B cell (primary cell): ENCODE measurements around the gene GTF2A1L. TPM values are rescaled to one million over a fixed set of nuclear protein-coding genes. Genes with fewer than 3 reads are reported as not detected.

Source experiments
- ATAC-seq: fragments of 200-7000 bp; cut with Tn5 transposase; one replicate; pipeline ENCODE4 v1.10.0; 2021; ENCODE audit warnings: low read depth, mild to moderate bottlenecking, moderate number of reproducible peaks, moderate library complexity
- CTCF ChIA-PET: fragments of 350-600 bp; sonication (Branson Sonifier 250); formaldehyde crosslinking; loops from one replicate; lab custom pipeline; 2021; ENCODE audit warnings: antibody characterized with exemption, inconsistent platforms; lab: Charles Lee
- POLR2A ChIA-PET: fragments of 350-600 bp; sonication (Branson Sonifier 250); formaldehyde crosslinking; loops from one replicate; lab custom pipeline; 2021; ENCODE audit warnings: antibody characterized with exemption; lab: Charles Lee
- DNase-seq: peaks from one replicate; pipeline ENCODE4 v3.0.0; 2013
- H2AFZ ChIP-seq: 2 replicates; pipeline ENCODE4 v1.6.1; 2012; ENCODE audit warnings: mild to moderate bottlenecking, low read depth, low read length; ENCODE audit not compliant: insufficient read depth, poor library complexity, severe bottlenecking
- H3K27ac ChIP-seq, 2 donors: 1 replicate in 1 of 2; 2 replicates in 1 of 2; pipeline ENCODE4 v1.5.1; 2012 to 2013; ENCODE audit warnings: low read length in 2 of 2, mild to moderate bottlenecking in 2 of 2, moderate library complexity in 1 of 2
- H3K27me3 ChIP-seq, 4 experiments: fragments of 200-600 bp in 1 of 4; sonication (generic) in 1 of 4; replicated peaks in 1 of 4; 1 replicate in 2 of 4; 2 replicates in 2 of 4; pipeline versions ENCODE4 v1.6.1 to v1.7.0; 2013 to 2016; ENCODE audit warnings: low read length in 3 of 4, mild to moderate bottlenecking in 2 of 4, mixed read lengths in 1 of 4, moderate library complexity in 1 of 4; ENCODE audit not compliant: insufficient read depth in 4 of 4, control insufficient read depth in 3 of 4; ENCODE audit errors: control extremely low read depth in 1 of 4
- H3K36me3 ChIP-seq, 2 experiments: replicated peaks in 1 of 2; 1 replicate in 1 of 2; 2 replicates in 1 of 2; pipeline versions ENCODE4 v1.6.1 to v1.7.1; 2013; ENCODE audit warnings: low read length in 1 of 2; ENCODE audit not compliant: insufficient read depth in 2 of 2, control insufficient read depth in 1 of 2; ENCODE audit errors: control extremely low read depth in 1 of 2, extremely low read depth in 1 of 2
- H3K4me1 ChIP-seq, 2 donors: fragments of 200-600 bp in 1 of 2; sonication (generic) in 1 of 2; 1 replicate in 1 of 2; 2 replicates in 1 of 2; pipeline versions ENCODE4 v1.5.1 to v1.6.1; 2013 to 2017; ENCODE audit warnings: low read length in 2 of 2; ENCODE audit not compliant: control insufficient read depth in 2 of 2, insufficient read depth in 2 of 2
- H3K4me2 ChIP-seq: replicated peaks from 2 replicates; pipeline ENCODE3; 2012; ENCODE audit warnings: mild to moderate bottlenecking, low read depth, low read length; ENCODE audit not compliant: poor library complexity, severe bottlenecking
- H3K4me3 ChIP-seq, 5 experiments: fragments of 200-600 bp in 1 of 5; sonication (generic) in 1 of 5; 1 replicate in 3 of 5; 2 replicates in 2 of 5; pipeline versions ENCODE4 v1.5.1 to v1.7.0; 2011 to 2016; ENCODE audit warnings: low read length in 4 of 5, mild to moderate bottlenecking in 4 of 5, low read depth in 2 of 5, control low read depth in 1 of 5, moderate library complexity in 1 of 5; ENCODE audit not compliant: insufficient read depth in 1 of 5; ENCODE audit errors: control extremely low read depth in 1 of 5, extremely low read depth in 1 of 5
- H3K79me2 ChIP-seq: fragments of 200-600 bp; sonication (generic); one replicate; pipeline ENCODE4 v1.6.0; 2016; ENCODE audit warnings: low read length; ENCODE audit not compliant: control insufficient read depth, insufficient read depth
- H3K9ac ChIP-seq: fragments of 200-600 bp; sonication (generic); 2 replicates; pipeline ENCODE4 v1.6.1; 2017; ENCODE audit warnings: mild to moderate bottlenecking, low read length, moderate library complexity
- H3K9me3 ChIP-seq, 3 donors: one replicate each; pipeline versions ENCODE4 v1.6.1 to v1.7.1; 2013; ENCODE audit warnings: low read length in 2 of 3; ENCODE audit not compliant: control insufficient read depth in 2 of 3, insufficient read depth in 1 of 3; ENCODE audit errors: control extremely low read depth in 1 of 3
- H4K20me1 ChIP-seq: 2 replicates; pipeline ENCODE4 v1.6.0; 2012; ENCODE audit warnings: mild to moderate bottlenecking, low read length; ENCODE audit not compliant: insufficient read depth, control insufficient read depth, poor library complexity, severe bottlenecking
- H3K27ac Mint-ChIP-seq: one replicate; pipeline ENCODE4 v1.8.0; 2021; ENCODE audit warnings: mixed read lengths
- H3K27me3 Mint-ChIP-seq: one replicate; pipeline ENCODE4 v1.8.0; 2021; ENCODE audit warnings: mixed read lengths
- H3K4me1 Mint-ChIP-seq: one replicate; pipeline ENCODE4 v1.8.0; 2021; ENCODE audit warnings: mixed read lengths
- H3K4me3 Mint-ChIP-seq: one replicate; pipeline ENCODE4 v1.8.0; 2021; ENCODE audit warnings: mixed read lengths
- H3K9me3 Mint-ChIP-seq: one replicate; pipeline ENCODE4 v1.8.0; 2022; ENCODE audit warnings: mixed read lengths; ENCODE audit not compliant: insufficient read depth
- EZH2 ChIP-seq: IDR thresholded peaks from 2 replicates; pipeline ENCODE4 v1.6.1; 2012; ENCODE audit warnings: borderline replicate concordance, low read depth, mild to moderate bottlenecking, moderate library complexity, low read length; ENCODE audit not compliant: insufficient read depth, poor library complexity, severe bottlenecking
- WGBS: methylation state at CpG from one replicate; pipeline ENCODE4 v1.1.5; 2013; ENCODE audit warnings: missing lambda C conversion rate; ENCODE audit not compliant: insufficient coverage; 5-methylcytosine and 5-hydroxymethylcytosine counted together
- intact Hi-C: fragments of 100-400 bp; cut with micrococcal nuclease; formaldehyde crosslinking; loops from one replicate; pipeline ENCODE4 v1.10.0; 2022
- polyA plus RNA-seq: library from polyadenylated mRNA; depleted of rRNA; stranded (reverse); fragments of >200 nt; gene quantifications from 2 replicates; pipeline ENCODE4 v1.2.3, GENCODE V29; 2012
- total RNA-seq, 2 donors: library from RNA; stranded (reverse); fragments of 120-200 nt in 1 of 2; gene quantifications; 1 replicate in 1 of 2; 2 replicates in 1 of 2; pipeline versions ENCODE4 v1.2.3 to v1.2.4, GENCODE V29; 2013 to 2022
- TF ChIP-seq, protein P1 (sequence below): fragments of 200-600 bp; IDR thresholded peaks from one replicate; pipeline ENCODE4 v1.8.0; 2022; ENCODE audit warnings: antibody characterized with exemption, mild to moderate bottlenecking

GTF2A1L gene
- total and polyA plus RNA-seq, 2 donors (not counting 1 experiment from before 2014, with no cell fraction given) = not detected

DNA sequence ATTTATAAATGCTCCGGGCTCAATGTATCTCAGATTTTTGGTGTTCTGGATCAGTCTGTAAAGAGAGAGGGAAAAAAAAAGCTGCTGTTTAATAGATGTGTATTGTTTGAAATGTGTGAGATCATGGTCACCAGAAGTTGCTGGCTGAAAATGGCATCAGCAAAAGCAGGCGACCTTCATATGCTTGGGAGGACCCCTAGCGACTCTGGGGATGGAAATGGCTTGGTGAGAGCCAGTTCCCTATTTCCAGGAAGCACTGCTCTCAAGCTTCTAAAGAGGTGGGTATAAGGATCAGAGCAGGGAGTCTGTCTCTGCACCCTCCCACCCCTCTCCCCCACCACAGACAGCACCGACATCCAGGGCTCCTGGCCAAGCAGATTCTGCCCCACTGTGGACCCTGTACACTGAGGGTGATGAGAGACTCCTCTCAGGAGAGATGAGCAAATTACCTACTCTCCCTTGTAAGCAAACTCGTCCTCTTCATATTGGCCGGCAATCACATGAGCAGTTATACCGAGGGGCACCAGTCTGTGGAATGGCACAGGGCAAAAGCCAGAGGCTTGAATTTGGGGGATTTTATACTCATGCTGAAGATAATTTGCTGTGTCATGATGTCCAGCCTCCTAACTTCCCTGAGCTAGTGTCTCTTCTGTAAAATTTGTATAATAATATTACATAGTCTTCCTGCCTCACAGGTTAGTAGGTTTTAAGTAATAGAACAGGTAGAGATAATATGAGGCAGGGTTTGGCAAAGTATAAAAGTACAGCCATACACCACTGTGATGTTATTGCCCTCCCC is 108.2 kb downstream of the GTF2A1L start:
- no peak overlapping the region for H3K4me2 ChIP-seq
- no peak overlapping the region for H3K9ac ChIP-seq
- ChIA-PET CTCF (no interaction called here), POLR2A (no interaction called here)
- intact Hi-C loops = no loop called here
- no peaks in the 10 kb centered on the region for H3K27me3 ChIP-seq
- ATAC-seq = no peak
- DNase-seq = no peak
- Mint-ChIP-seq H3K9me3 (no peaks in the 10 kb centered on the region), H3K4me1 (no peaks in the 10 kb centered on the region), H3K4me3 (no peak overlapping the region), H3K27me3 (peaks cover 8% of the 10 kb centered on the region), H3K27ac (no peak overlapping the region)
- H3K4me1 ChIP-seq = no peaks in the 10 kb centered on the region
- TF ChIP-seq EZH2 = no peak
- TF ChIP-seq, protein P1, sequence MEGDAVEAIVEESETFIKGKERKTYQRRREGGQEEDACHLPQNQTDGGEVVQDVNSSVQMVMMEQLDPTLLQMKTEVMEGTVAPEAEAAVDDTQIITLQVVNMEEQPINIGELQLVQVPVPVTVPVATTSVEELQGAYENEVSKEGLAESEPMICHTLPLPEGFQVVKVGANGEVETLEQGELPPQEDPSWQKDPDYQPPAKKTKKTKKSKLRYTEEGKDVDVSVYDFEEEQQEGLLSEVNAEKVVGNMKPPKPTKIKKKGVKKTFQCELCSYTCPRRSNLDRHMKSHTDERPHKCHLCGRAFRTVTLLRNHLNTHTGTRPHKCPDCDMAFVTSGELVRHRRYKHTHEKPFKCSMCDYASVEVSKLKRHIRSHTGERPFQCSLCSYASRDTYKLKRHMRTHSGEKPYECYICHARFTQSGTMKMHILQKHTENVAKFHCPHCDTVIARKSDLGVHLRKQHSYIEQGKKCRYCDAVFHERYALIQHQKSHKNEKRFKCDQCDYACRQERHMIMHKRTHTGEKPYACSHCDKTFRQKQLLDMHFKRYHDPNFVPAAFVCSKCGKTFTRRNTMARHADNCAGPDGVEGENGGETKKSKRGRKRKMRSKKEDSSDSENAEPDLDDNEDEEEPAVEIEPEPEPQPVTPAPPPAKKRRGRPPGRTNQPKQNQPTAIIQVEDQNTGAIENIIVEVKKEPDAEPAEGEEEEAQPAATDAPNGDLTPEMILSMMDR = no peak
- no peaks in the 10 kb centered on the region for H3K36me3 ChIP-seq
- H3K9me3 ChIP-seq = no peaks in the 10 kb centered on the region
- no peak overlapping the region for H2AFZ ChIP-seq
- H3K79me2 ChIP-seq = no peaks in the 10 kb centered on the region
- H3K4me3 ChIP-seq = no peak overlapping the region
- WGBS = 63% methylated on average over 7 of the region's 7 CpGs
- H3K27ac ChIP-seq = no peak overlapping the region
- no peaks in the 10 kb centered on the region for H4K20me1 ChIP-seq

DNA sequence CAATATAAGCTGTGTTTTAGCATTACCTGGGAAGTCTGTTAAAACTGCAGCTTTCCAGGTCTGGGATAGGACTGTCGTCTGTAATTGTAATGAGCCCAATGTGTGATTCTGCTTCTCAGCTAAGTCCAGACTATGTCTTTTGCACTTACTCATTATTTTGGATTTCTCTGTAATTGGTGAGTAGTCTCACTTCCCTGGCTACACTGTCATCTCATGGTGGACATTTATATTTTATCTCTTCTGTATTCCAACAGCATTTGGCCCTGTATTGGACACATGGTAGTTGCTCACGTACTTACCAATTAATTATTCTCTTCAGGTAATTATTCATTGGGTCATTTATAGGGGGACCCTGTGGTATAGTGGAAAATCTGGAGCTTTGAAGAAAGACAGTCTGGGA is 109.9 kb downstream of the GTF2A1L start:
- H3K4me3 Mint-ChIP-seq = no peak overlapping the region

More for the DNA sequence above, 109.9 kb downstream of the GTF2A1L start:
- ATAC-seq (no peak), DNase-seq (no peak)
- Histone ChIP-seq H3K4me2 (no peak overlapping the region), H3K9ac (no peak overlapping the region), H3K4me3 (no peak overlapping the region), H2AFZ (no peak overlapping the region), H3K27me3 (no peaks in the 10 kb centered on the region), H4K20me1 (no peaks in the 10 kb centered on the region), H3K79me2 (no peaks in the 10 kb centered on the region), H3K9me3 (no peaks in the 10 kb centered on the region), H3K4me1 (no peaks in the 10 kb centered on the region), H3K27ac (no peak overlapping the region), H3K36me3 (no peaks in the 10 kb centered on the region)
- H3K9me3 Mint-ChIP-seq = no peaks in the 10 kb centered on the region
- ChIA-PET POLR2A (no interaction called here), CTCF (no interaction called here)
- WGBS = no CpG with 5 or more reads among the region's 2 CpGs
- peaks cover 10% of the 10 kb centered on the region for H3K27me3 Mint-ChIP-seq
- H3K4me1 Mint-ChIP-seq = no peaks in the 10 kb centered on the region
- H3K27ac Mint-ChIP-seq = no peak overlapping the region
- TF ChIP-seq EZH2 = no peak
- TF ChIP-seq, protein P1 = no peak
- intact Hi-C loops = no loop called here
